Measurements from ENCODE around the gene CCNL1.
"Not testable (repeated sequence)": the region's sequence is repeated elsewhere in the genome, so short reads cannot be mapped to it uniquely, and the experiment has no call there.

The CCNL1 gene

GRCh38 chr3:157159762-157160657, at the start of gene CCNL1:
Gene CCNL1 (minus strand): TSS chr3:157160147. CDS start chr3:157160094, 53 bp downstream.
- peak; percentile 96 for DNase-seq

- no peak for DNase-seq
Observed at GRCh38 chr3:157204880-157205279, 44.9 kb upstream of the CCNL1 start.

GRCh38 chr3:157204431-157204830, 44.5 kb upstream of the CCNL1 start:
- no peak for DNase-seq

- no peak for DNase-seq
Observed at GRCh38 chr3:157201648-157202278, 41.8 kb upstream of the CCNL1 start.

- DNase-seq: no peak
Observed at GRCh38 chr3:157199841-157200240, 39.9 kb upstream of the CCNL1 start.

- no peak for DNase-seq
Observed at GRCh38 chr3:157195965-157196364, 36.0 kb upstream of the CCNL1 start.

- DNase-seq: not testable (repeated sequence)
Observed at GRCh38 chr3:157191149-157191548, 31.2 kb upstream of the CCNL1 start.

- DNase-seq: no peak
Observed at GRCh38 chr3:157190380-157190872, 30.5 kb upstream of the CCNL1 start.

- DNase-seq: no peak
Observed at GRCh38 chr3:157188391-157188790, 28.4 kb upstream of the CCNL1 start.

- no peak for DNase-seq
Observed at GRCh38 chr3:157182879-157183278, 22.9 kb upstream of the CCNL1 start.

GRCh38 chr3:157180262-157180661, 20.3 kb upstream of the CCNL1 start:
- no peak for DNase-seq

GRCh38 chr3:157179365-157179803, 19.4 kb upstream of the CCNL1 start:
- no peak for DNase-seq

- DNase-seq: not testable (repeated sequence)
Observed at GRCh38 chr3:157178503-157179364, 18.8 kb upstream of the CCNL1 start.

GRCh38 chr3:157177801-157178453, 18.0 kb upstream of the CCNL1 start:
- DNase-seq: not testable (repeated sequence)

- DNase-seq: no peak
Observed at GRCh38 chr3:157176934-157177333, 17.0 kb upstream of the CCNL1 start.

GRCh38 chr3:157175691-157176507, 16.0 kb upstream of the CCNL1 start:
- DNase-seq: peak; percentile 38

GRCh38 chr3:157174649-157175498, 14.9 kb upstream of the CCNL1 start:
- DNase-seq: peak; percentile 95

GRCh38 chr3:157174290-157174648, 14.3 kb upstream of the CCNL1 start:
- DNase-seq: peak; percentile 40

- DNase-seq: not testable (repeated sequence)
Observed at GRCh38 chr3:157173343-157173742, 13.4 kb upstream of the CCNL1 start.

GRCh38 chr3:157172746-157173145, 12.8 kb upstream of the CCNL1 start:
- no peak for DNase-seq

GRCh38 chr3:157170861-157171260, 10.9 kb upstream of the CCNL1 start:
- DNase-seq: no peak
